HG03097 (cell line): ENCODE results near the gene DRC3.
A peak's percentile ranks its signal among the peaks of the same experiment; 100 is the strongest.
"Not testable (repeated sequence)": the region's sequence is repeated elsewhere in the genome, so short reads cannot be mapped to it uniquely, and the experiment has no call there.

Experiments
- ATAC-seq: cut with Tn5 transposase; IDR thresholded peaks from one replicate; pipeline ENCODE4 v1.9.1; 2021; ENCODE audit not compliant: unreplicated experiment, low FRiP score

DRC3 gene

DNA sequence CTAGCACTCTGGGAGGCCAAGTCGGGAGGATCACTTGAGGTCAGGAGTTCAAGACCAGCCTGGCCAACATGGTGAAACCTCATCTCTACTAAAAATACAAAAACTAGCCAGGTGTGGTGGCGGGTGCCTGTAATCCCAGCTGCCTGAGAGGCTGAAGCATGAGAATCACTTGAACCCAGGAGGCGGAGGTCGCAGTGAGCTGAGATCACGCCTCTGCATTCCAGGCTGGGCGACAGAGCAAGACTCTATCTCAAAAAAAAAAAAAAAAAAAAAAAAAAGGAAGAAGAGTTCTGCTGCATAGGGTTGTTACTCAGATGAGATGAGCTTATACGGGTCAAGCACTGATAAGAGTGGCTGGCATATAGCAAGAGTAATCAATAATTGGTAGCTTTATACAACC lies 32.7 kb upstream of the DRC3 start:
- not testable (repeated sequence) for ATAC-seq

DNA sequence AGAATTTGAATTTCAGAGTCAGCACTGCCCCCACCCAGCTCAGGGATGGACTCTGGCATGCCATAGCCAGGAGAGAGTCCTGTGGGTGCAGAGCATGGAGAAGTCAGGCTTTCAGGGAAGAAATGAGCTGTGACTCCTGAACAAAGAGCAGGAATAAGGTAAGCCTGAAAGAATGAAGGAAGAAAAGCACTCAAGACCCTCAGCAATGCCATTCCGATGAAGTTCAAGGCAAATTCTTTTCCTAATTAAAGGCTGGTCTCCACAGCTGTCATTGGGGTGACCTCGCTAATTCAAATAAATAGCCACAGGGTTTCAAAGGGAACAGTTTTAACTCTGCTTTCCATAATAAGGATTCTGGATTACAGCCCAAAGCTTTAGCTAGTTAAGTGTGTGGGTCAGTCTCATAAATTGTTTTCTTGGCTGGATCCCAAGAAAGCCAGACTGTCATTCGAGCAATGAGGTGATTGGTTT lies 32.2 kb upstream of the DRC3 start:
- no peak for ATAC-seq

DNA sequence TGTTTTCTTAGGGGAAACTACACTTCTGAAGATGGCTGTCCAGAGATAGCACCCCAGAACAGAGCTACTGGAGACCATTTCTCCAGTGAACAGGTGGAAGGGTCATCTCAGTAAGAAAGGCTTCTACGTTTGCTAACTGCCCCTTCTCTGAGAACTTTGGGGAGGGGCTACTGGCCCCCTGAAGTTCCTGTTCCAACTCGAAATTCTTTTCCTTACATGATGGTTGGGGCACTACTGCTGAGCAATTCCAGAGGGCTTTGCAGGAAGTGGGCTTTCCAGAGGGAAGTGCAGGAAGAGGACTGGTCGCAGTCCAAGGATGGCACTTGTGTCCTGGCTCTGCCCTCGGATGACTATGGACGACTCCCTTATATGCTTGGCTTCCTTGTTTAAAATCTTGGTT lies 31.6 kb upstream of the DRC3 start:
- no peak for ATAC-seq

DNA sequence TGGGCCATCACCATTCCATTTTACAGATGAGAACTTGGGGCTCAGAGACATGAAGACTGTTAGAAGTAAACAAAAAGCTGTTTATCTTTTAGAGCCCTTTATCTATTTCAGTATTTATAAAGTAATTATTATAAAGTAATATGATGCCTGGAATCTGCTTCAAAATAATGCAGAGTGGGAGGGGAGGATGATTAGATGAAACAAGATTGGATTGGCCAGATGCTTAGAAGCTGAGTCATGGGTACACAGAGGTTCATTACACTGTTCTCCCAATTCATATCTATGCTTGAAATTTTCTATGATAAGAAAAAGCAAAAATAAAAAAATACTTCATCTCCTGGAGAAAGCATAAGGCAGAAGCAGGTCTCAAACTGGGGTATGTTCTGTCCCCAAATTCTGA lies 29.8 kb upstream of the DRC3 start:
- no peak for ATAC-seq

DNA sequence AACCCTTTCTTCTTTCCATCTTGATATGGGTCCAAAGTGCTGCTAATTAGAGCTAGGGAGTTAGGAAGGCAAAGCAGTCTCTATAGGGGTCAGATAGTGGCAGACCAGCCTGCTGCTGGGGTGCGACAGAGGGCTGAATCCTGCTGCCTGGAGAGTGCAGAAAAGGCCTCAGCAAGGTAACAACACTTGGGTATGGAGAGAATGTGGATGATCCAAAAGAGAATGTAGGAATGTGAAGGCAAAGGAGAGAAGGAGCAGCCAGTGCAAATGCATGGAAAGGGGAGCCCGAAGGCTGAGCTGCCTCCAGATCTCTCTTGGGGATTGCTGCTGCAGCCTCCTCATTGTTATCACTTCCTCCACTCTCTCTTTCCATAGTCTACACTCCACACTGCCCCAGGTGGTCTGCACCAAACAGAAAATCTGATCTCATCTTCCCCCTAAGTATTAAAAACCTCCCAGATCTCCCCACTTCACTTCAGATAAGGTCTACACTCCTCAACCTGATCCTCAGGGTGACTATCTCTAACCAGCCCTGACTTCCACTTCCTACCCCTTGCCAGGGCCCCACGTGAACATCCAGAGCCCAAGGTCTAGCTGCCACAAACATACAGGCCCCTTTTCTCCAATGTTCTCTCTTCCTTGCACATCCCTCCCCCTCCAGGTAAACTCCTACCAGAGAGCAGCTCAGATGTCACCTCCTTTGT lies 29.2 kb upstream of the DRC3 start:
- no peak for ATAC-seq

DNA sequence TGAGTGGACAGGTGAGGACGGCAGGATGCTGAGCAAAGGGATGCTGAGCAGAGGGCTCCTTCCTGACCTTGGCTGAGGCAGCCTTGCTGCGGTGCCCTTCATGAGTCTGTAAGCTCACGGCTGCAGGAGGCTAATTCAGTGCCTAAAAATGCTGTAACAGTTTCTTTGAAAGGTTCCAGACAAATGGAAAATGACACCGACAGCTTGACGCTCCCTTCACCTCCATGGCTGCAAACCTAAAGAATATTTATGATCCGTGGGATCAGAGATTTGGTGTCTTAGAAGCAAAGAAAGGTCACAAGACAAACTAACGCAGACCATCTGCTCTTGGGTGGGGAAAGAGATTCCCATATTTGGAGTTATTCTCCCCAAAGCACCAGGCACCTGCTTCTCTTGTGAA lies 28.4 kb upstream of the DRC3 start:
- ATAC-seq: no peak

DNA sequence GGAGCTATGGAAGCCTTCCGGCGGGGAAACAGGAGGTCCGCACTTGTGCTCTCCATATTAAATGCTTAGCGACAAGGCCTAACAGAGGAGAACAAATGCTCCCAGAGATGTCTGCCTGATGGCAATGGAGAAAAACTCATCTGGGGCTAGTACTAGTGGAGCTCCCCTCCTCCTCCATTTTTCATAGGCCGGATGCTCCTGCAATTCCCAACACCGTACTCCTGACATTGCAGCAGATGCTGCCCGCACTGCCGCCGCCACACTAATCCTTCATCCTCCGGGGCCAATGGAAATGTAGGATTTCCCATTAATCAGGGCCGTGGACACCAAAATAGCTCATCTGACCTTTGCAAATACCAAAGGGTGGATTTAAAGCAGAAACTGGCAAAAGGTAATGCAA lies 27.9 kb upstream of the DRC3 start:
- ATAC-seq: no peak

DNA sequence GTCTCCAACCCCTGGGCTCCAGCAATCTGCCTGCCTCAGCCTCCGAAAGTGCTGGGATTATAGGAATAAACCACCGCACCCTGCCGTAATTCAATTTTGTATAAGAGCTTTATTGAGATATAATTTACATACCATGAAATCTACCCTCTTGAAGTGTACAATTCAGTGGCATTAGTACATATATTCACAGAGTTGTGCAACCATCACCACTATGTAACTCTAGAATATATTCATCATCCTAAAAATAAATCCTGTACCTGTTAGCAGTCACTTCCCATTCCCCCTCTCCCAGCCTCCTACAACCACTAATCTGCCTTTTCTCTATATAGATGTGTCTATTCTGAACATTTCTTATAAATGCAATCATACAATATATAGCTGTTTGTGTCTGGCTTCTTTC lies 26.6 kb upstream of the DRC3 start:
- no peak for ATAC-seq

DNA sequence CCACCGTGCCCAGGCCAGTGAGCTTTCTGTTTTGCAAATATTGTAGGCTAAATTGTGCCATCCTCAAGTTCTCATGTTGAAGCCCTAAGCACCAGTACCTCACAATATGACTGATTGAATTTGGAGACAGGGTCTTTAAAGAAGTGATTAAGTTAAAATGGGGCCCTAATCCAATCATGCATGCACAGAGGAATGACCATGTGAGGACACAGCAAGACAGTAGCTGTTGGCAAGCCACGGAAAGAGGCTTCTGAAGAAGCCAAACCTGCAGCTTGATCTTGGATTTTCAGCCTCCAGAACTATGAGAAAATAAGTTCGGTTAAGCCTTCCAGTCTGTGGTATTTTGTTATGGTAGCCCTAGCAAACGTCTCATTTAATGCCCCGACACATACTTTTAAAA lies 25.4 kb upstream of the DRC3 start:
- no peak for ATAC-seq

DNA sequence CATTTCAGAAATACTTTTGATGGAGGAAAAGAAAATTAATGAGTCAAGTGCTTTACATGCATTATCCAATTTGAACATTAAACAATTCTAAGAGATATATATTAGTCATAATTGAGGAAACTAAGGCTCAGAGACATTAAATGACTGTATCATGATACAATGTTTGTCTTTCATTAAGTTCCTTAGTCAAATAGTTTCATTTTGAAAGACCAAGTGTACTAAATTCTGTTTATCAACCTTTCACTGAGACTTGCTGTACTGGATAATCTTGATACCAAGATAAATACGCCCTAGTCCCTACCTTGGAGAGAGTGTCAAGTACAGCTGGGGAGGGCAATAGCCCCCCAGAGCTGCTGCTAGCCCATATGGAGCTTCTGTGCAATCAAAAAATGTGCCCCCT lies 24.7 kb upstream of the DRC3 start:
- ATAC-seq: no peak

DNA sequence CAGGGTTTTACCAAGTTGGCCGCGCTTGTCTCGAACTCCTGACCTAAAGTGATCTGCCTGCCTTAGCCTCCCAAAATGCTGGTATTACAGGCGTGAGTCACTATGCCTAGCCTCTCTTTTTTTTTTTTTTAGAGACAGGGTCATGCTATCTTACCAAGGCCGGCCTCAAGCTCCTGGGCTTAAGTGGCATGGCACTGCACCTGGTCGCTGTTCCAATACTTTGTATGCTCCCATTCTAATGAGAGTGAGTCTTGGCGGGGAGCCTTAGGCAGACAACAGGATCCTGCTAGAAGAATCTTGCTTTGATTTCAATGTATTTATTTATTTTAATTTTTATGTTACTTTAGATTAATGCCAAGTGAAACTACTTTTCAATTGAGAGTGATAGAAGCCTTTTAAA lies 22.3 kb upstream of the DRC3 start:
- no peak for ATAC-seq

DNA sequence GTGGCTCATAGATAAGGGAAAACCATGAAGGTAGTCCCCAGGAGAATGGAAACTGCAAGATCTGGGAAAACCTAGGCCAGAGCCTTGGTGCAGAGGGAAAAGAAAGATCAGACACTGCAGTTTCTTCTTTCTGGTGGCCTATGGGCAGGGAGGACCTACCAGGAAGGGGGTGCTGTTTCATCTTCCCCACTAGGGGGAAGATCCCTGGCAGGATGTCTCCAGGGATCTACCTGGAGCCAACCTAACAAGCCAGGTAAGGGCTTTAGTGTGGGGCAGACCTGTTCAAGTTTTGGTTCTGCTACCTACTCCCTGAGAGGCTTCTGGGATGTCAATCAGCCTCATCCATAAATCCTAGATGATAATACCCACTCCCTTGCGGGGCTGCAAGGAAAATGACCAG lies 21.9 kb upstream of the DRC3 start:
- no peak for ATAC-seq

DNA sequence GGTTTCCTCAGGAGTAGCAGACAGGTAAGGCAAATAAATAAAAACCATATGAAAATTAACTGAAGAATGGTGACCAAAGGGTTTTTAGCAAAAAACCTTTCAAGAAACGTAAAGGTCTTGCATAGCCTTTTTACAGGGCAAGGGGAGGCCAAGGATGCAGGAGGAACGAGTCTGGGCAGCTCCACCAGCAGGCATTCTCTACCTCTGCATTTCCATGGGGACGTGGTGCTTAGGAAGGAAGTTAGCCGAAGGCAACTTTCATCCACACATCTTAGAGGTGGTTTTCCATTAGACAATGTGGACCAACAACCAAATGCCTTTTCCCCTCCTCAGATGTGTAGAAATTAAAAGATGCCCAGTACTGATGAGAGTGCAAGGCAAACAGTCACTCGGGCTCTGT lies 21.1 kb upstream of the DRC3 start:
- no peak for ATAC-seq

DNA sequence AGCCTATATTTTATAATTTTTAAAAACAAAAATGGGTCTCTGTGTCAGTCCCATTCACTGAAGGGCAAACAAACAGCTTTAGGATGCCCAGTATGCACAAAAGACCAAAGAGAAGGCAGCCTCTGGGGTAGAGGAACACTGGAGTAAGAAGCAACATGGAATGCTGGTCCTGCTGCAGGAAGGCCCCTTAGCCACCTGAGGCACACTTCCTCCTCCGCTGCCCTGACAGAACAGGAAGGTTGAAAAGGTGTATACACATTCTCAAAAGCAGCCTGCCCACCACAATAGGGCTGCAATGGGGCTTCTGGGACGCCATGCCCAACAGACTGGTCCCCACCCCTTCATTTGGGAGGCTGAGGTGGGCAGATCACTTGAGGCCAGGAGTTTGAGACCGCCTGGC lies 20.0 kb upstream of the DRC3 start:
- ATAC-seq: no peak

DNA sequence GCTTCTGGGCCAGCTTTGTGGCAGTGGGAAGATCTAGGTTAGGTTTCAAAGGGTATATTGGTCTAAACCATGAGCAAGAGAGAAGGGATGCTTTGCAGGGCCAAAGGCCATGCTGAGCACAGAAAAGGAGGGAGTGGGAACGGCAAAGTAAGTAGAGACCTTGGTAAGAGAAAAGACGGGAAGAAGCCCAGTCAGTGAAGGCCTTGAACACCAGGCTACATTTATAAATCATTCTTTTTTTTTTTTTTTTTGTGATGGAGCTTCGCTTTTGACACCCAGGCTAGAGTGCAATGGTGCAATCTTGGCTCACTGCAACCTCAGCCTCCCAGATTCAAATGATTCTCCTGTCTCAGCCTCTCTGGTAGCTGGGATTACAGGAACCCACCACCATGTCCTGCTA lies 18.6 kb upstream of the DRC3 start:
- no peak for ATAC-seq

DNA sequence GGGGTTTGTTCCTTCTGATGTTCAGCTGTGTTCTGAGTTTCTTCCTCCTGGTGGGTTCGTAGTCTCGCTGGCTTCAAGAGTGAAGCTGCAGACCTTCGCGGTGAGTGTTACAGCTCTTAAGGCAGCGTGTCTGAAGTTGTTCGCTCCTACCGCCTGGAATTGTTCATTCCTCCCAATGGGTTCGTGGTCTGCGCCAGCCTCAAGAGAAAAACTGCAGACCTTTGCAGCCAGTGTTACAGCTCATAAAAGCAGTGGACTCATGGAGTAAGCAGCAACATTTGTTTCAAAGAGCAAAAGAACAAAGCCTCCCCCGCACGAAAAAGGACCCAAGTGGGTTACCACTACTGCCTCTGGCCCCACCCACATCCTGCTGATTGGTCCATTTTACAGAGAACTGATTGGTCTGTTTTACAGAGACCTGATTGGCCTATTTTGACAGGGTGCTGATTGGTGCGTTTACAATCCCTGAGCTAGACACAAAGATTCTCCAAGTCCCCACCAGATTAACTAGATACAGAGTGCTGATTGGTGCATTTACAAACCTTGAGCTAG lies 16.8 kb upstream of the DRC3 start:
- ATAC-seq: not testable (repeated sequence)

DNA sequence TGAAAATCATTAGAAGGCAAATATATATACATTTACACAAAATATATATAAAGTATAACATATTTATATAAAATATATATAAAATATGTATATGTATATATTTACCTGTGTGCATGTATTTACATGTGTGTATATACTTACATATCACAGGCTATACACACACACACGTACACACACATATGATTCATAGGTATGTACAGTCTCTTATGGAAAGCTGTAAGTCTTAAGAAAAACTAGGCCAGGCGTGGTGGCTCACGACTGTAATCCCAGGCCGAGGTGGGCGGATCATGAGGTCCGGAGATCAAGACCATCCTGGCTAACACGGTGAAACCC lies 15.1 kb upstream of the DRC3 start:
- no peak for ATAC-seq

DNA sequence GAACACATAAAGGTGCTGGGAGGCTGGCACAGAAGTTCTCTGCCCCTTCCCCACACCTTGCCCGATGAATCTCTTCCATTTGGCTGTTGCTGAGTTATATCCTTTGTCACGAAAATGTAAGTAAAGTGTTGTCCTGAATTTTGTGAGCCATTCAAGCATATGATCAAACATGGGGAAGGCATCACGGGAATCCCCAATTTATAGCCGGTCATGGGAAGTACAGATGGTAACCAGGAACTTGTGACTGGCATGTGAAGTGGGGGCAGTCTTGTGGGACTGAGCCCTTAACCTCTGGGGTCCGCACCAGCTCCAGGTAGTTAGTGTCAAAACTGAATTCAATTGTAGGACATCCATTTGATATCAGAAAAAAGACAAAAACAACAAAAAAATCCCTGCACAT lies 13.7 kb upstream of the DRC3 start:
- ATAC-seq: no peak

DNA sequence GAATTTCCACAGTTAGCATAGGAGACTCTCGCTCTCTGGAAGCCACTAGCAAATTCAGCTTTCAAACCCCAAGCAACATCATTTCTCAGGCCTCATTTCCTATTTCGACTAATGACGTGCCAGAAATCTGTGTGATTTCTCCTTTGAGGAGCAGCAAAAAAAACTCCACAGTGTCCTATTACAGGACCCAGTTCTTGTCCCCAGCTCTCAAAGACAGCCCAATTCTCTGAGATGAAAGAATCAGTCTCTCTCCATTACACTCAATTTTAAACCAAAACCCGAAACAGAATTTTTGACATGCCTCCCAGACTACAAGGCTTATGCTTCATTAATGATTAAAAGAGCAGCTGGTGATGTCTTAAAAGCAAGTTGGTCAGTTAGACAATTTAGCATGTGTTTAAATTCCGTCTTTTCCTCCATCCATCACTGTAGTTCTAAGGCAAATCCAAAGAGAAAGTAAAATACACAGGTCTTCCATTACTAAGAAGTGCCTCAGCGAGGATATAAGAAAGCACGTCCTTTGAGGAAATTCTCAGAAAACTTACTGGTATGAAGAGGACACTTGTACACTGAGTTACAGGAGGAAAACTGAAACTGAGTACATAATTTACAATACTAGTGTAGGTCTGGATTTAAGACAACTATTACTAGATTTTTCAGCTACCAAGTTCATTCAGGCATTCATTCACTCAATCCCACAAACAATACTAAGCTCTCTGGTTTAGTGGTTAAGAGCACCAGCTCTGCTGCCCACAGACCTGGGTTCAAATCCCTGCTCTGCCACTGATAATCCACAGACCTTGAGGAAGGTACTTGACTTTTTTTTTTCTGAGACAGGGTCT lies 12.9 kb upstream of the DRC3 start:
- peak; percentile 66 for ATAC-seq

DNA sequence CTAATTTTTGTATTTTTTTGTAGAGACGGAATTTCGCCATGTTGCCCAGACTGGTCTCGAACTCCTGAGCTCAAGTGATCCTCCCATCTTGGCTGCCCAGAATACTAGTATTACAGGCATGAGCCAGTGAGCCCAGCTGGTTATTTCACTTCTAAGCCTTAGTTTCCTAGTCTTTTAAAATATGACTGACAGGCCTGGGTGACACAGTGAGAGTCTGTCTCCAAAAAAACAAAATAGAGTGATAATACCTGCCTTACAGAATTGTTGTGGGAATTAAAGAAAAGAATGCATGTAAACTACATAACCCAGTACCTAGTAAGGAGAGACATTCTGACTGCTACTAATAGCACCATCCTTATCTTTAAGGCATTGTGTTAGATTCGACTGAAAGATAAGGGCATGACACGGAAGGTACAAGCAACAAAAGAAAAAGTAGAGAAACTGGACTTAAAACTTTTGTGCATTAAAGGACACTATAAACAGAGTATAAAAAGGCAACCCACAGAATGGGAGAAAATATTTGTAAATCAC lies 12.1 kb upstream of the DRC3 start:
- no peak for ATAC-seq

DNA sequence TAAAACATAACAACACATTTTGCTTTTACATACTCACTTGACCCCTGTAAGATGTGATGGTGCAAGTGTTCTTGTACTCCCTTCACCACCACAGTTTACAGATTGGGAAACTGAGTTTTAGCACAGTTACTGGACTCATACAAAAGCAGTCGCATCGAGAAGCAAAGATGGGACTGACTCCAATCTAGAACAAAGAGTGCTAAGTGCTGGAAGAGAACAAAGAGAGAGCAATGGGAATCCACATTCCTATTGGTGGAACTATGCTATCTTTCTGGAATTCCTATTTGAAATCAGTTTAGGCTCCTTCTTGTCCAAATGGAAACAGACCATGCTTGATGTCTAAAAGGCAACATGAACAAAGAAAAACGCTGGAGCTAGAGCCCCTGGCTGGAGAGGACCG lies 9.6 kb upstream of the DRC3 start:
- no peak for ATAC-seq
